Bronchial epithelial cell (primary cell): ENCODE data around the gene MMS22L. TPM values are rescaled to one million over a fixed set of nuclear protein-coding genes. Genes with fewer than 3 reads are reported as not detected.

Experiments
- DNase-seq: peaks from one replicate; pipeline ENCODE4 v3.0.0-alpha.2; 2010; ENCODE audit warnings: low read depth
- FAIRE-seq: peaks from 2 replicates; lab custom pipeline; 2011; peaks lifted over from hg19 to GRCh38; lab: Jason Lieb, UNC
- H3K27me3 ChIP-seq: 2 replicates; pipeline ENCODE4 v1.5.1; 2011; ENCODE audit warnings: low read length; ENCODE audit not compliant: control insufficient read depth, insufficient read depth
- H3K36me3 ChIP-seq: 2 replicates; pipeline ENCODE4 v1.5.1; 2011; ENCODE audit warnings: low read length; ENCODE audit not compliant: control insufficient read depth, insufficient read depth
- H3K4me3 ChIP-seq: 2 replicates; pipeline ENCODE4 v1.5.1; 2011; ENCODE audit warnings: mild to moderate bottlenecking, low read depth, low read length, control low read depth
- total RNA-seq: library from RNA; depleted of rRNA; stranded (reverse); fragments of >200 nt; gene quantifications from 2 replicates; pipeline ENCODE4 v1.2.1, GENCODE V29; 2014
- TF ChIP-seq, protein P1 (sequence below): IDR thresholded peaks from 2 replicates; pipeline ENCODE4 v1.5.1; 2011; ENCODE audit warnings: mild to moderate bottlenecking, moderate library complexity, low read length, control low read depth, inconsistent platforms; ENCODE audit not compliant: insufficient read depth, severe bottlenecking

MMS22L gene
- 4.4 and 8.4 TPM in 2 replicates for total RNA-seq

DNA sequence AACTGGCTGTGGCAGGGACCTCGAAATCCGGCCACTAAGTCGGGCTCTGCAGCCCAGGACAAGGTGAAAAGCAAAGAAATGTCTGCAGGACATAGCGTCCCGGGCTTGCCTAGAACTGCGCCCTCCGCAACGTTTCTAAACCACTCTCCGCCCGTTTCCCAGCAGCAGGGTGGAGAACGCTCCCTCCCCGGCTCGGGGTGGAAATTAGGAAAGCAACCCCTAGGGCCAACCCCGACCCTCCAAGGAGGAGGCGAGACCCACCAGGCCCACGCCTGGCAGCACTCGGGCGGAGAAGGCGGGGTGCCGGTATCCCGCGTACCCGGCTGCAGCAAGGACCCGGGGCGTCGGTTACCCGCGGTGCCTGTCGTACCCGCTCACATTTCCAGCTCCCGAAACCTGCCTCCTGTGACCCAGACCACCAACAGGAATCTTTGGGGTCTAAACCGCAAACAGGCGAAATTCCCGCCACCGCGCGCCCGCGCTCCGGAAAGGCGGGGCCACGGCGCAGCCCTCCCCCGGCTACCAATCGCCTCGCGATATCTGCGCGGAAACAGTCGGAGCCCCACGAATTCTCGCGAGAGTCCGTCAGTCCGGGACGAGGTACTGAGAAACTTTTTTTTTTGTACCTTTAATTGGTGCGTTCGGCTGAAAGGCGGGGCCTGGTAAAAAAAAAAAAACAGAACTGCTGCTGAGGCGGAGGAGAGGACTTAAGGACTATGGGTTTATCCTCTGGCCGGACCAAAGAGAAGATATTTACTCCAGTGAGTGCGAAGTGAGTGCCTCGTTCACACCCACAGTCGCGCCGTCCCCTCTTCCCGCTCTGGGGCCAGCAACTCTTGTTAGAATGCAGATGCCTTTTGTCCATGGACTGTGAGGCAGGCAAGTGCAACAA, at the start of gene MMS22L:
Gene MMS22L (minus strand): TSS at position 491 of the 892 bp plus-strand sequence. CDS start 739 bp downstream, outside the sequence.
- no peak for FAIRE-seq
- TF ChIP-seq, protein P1, sequence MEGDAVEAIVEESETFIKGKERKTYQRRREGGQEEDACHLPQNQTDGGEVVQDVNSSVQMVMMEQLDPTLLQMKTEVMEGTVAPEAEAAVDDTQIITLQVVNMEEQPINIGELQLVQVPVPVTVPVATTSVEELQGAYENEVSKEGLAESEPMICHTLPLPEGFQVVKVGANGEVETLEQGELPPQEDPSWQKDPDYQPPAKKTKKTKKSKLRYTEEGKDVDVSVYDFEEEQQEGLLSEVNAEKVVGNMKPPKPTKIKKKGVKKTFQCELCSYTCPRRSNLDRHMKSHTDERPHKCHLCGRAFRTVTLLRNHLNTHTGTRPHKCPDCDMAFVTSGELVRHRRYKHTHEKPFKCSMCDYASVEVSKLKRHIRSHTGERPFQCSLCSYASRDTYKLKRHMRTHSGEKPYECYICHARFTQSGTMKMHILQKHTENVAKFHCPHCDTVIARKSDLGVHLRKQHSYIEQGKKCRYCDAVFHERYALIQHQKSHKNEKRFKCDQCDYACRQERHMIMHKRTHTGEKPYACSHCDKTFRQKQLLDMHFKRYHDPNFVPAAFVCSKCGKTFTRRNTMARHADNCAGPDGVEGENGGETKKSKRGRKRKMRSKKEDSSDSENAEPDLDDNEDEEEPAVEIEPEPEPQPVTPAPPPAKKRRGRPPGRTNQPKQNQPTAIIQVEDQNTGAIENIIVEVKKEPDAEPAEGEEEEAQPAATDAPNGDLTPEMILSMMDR, result no peak
- no peaks in the 10 kb centered on the region for H3K27me3 ChIP-seq

DNA sequence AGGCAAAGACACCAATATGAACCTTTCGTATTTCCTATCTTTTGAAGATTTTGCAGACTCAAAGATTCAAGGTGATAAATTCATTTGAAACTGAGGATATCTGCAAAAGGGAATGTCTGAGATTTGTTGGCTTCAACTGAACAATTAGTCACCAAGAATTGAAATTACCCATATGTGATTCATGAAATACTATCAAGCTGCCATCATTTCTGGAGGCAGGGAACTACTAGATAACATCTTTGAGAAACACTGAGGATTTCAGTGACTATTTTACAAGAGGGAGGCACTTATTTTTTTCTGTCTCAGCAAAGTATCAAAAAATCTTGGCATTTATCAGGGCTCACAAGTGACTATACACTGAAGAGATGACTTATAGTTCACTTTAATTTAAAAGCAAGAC, 39.8 kb upstream of the MMS22L start:
- TF ChIP-seq, protein P1, result no peak
- no peaks in the 10 kb centered on the region for H3K27me3 ChIP-seq
- FAIRE-seq (no peak), DNase-seq (peak; percentile 66)
- H3K36me3 ChIP-seq, result no peaks in the 10 kb centered on the region
- H3K4me3 ChIP-seq, result no peak overlapping the region

More for the DNA sequence above, at the start of gene MMS22L:
- Histone ChIP-seq H3K36me3 (no peaks in the 10 kb centered on the region), H3K4me3 (peak within 1 kb of the TSS; percentile 91)
- DNase-seq, result peak; percentile 88

DNA sequence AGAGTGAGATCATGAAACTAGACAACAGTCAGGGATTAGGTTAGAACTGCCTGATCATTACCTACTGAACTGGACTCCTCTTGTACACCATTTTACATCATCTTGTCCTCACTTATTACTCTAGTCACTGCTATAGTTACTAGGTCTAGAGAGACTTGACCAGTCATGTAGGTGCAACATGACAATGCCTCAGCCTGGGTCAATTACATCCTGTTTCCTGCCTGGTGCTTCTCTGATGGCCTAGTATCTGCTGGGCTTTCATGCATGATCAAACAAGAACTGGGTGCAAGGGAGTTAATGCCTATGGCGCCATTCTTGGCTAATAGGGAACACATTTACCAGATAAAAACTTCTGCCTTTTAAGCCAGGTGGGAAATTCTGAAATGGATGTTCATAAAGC, 39.2 kb upstream of the MMS22L start:
- TF ChIP-seq, protein P1, result no peak
- peak; percentile 40 for DNase-seq
- no peaks in the 10 kb centered on the region for H3K27me3 ChIP-seq
- H3K36me3 ChIP-seq, result no peaks in the 10 kb centered on the region
- H3K4me3 ChIP-seq, result no peak overlapping the region
- FAIRE-seq, result peak; percentile 7

DNA sequence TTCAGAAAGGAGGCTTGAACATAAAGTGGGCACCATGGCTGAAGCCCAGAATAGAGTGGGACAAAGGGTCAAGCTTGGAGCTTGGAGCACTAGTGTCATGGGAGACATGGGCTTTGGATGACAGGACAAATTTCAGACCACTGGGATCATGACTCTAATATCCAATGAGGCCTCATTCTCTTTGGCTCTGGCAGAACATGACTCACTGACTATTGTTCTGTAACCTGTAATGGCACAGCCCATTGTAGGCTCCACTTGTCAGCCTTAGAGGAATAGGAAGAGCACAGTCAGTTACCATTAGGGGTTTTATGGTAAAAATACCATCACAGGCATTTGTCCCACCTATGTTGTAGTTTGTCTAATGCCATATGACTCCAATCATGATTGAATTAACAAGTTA, 34.0 kb upstream of the MMS22L start:
- peak; percentile 50 for DNase-seq
- no peaks in the 10 kb centered on the region for H3K27me3 ChIP-seq

DNA sequence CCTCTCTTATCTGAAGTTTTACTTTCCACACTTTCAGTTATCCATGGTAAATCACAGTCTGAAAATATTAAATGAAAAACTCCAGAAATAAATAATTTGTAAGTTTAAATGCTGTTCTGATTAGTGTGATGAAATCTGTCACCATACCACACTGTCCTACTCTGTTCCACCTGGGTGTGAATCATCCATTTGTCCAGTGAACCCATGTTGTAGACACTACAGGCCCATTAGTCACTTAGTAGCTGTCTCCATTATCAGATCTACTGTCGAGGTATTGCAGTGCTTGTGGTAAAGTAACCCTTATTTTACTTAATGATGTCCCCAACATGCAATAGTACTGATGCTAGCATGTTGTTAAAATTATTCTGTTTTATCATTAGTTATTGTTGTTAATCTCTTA, 29.2 kb upstream of the MMS22L start:
- DNase-seq (peak; percentile 61), FAIRE-seq (no peak)
- Histone ChIP-seq H3K27me3 (no peaks in the 10 kb centered on the region), H3K36me3 (no peaks in the 10 kb centered on the region), H3K4me3 (no peak overlapping the region)
- TF ChIP-seq, protein P1, result no peak

More for the DNA sequence above, 34.0 kb upstream of the MMS22L start:
- Histone ChIP-seq H3K36me3 (no peaks in the 10 kb centered on the region), H3K4me3 (no peak overlapping the region)
- TF ChIP-seq, protein P1, result no peak
- FAIRE-seq, result no peak
